ENCODE data around the gene CD22.
"Not testable (repeated sequence)": the region's sequence is repeated elsewhere in the genome, so short reads cannot be mapped to it uniquely, and the experiment has no call there.

CD22 gene

DNA sequence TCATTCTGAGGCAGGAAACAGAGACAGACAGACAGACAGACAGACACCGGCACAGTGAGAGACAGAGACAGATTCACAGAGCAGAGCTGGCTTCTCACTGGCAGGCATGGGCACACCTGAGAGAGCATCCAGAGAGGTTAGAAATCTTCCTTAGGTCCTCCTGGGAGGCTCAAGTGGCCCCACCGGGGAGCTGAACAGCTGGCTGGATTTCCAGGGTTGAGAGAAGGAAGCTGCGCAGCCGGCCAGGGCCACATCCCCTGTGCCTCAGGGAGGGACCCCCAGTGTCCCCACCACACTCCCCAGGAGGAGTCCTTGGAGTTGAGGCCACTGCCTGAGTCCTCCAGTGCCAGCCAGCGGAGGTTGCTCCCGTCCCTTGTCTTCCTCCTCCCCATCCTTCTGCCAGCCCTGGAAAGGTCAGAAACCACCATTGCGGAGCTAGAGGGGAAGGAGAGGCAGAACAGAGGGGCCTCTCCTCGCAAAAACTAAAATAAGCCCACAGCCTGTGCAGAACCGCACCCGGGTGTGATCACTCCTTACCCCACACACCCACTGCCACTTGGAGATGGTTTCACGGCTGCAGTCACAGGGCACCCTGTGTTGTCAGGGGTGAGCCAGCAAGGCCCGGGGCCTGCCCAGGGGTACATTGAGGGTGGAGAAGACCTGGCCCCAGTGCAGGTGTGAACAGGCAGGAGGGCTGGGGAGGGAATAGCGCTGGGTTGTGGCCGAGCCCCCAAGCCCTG is 33.4 kb downstream of the CD22 start:
- DNase-seq, result no peak

DNA sequence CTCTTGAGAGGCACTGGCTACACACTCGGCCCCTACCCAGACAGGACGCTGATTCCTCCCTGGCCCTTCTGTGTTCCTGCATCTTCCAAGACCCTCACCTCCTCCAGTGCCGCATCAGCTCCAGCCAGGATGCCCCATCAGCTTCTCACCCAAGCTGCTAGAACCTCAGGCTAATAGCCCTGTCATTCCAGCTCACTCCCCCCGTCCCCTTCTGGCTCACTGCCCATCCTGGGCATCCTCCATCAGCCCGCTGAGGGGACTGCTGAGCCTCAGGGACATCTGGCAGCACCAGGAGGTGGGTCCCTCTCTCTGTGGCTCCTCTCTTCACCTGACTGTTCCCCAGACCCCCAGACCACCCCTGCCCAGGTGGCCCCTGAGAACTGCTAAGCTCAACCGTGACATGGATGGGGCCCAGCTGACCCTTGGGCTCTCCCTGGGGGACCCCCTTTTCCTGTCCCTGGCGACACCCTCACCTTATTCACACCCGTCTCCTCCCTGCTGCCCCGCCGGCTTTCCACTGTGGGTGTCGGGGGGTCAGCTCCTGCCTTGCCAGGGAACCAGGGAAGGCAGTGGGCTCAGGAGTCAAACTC is 34.1 kb downstream of the CD22 start:
- DNase-seq, result no peak

DNA sequence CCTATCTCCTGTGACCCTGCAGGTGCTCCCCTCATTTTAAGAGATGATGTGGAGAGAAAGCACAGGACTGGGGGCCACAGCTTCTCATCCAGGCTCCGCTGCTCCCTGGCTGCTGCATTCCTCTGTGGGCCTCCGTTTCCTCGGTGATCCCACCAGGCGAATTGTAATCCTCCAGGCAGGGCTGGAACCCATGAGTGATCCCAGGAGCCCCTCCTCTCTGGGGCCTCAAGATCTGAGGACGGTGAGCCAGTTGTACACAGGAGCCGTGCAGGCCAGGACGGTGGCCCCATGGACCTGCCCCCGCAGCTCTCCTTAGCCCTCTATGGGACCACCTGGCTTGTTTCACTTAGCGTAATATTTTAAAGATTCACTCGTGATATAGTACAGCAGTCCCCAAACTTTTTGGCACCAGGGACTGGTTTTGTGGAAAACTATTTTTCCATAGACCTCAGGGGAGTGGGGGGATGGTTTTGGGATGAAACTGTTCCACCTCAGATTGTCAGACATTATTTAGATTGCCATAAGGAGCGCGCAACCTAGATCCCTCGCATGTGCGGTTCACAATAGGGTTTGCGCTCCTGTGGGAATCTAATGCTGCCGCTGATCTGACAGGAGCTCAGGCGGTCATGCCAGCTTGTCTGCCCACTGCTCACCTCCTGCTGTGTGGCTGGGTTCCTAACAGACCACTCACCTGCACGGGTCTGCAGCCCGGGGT is 34.9 kb downstream of the CD22 start:
- no peak for DNase-seq

DNA sequence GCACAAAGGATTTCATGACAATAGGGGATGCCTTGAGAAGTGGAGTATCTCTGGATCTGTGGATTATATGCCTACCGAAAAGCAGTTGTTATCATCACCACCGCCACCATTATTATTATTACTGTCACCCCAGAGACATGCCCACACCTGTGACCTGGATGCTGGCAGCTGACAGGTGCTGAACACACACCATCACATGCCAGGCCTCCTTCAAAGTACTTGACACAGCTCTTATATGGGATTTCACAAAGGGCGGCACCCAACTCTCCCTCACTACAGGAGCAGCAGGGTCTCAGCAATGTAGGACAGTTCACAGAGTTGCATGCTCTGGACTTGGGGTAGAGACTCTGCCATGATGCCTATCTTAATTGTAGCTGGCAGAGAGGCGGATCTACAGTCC is 36.3 kb downstream of the CD22 start:
- no peak for DNase-seq

DNA sequence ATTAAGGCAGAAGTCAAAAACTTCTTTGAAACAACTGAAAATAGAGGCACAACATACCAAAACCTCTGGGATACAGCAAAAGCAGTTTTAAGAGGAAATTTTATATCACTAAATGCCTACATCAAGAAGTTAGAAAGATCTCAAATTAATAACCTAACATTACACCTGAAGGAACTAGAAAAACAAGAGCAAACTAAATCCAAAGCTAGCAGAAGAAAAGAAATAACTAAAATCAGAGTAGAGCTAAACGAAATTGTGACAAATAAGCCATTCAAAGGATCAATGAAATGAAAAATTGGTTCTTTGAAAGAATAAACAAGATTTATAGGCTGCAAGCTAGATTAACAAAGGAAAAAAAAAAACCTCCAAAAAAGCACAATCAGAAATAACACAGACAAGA is 39.4 kb downstream of the CD22 start:
- no peak for DNase-seq

DNA sequence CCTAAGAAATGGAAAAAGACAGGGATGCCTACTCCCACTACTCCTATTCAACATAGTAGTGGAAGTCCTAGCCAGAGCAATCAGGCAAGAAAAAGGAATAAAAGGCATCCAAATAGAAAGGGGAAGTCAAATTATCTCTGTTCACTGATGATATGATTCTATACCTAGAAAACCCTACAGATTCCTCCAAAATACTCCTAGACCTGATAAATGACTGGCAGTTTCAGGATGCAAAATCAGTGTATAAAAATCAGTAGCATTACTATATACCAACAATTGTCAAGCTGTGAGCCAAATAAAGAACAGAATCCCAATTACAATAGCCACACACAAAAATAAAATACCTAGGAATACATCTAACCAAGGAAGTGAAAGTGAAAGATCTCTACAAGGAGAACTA is 40.5 kb downstream of the CD22 start:
- DNase-seq, result no peak

DNA sequence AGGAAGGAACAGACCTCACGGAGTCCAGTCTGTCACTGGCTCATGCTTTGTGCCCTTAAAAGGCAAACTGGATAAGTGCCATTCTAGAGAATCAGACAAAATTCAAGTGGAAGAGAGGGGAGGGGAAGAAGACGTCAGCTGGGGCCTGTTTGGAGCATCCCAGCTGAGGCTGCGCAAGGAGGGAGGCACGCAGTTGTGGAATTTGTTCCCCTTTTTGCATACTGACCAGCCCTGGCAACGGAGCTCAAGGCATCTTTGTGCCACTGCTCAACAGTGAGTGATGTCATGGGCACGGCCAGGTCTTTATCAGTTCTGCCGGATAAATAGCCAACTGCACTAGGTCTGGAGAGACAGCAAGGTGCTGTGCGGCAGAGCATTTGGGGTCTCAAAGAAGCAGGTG is 41.7 kb downstream of the CD22 start, which contains the start of gene GPR42:
GPR42 (plus strand) TSS at position 347 of the 400 bp plus-strand sequence. CDS start 292 bp downstream, outside the sequence.
- DNase-seq, result no peak

DNA sequence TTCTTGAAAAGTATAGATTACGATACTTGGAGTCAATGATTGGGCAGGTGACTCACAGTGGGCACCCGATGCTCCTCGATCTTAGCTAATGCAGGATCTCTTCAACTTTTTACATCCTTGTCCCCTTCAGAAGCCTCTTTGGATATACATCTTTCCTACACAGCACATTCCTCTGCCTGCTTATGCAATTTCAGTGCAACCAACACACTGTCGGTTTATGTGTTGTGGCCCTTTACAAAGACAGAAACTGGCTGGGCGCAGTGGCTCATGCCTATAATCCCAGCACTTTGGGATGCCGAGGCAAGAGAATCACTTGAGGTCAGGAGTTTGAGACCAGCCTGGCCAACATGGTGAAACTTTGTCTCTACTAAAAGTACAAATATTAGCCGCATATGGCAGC is 44.5 kb downstream of the CD22 start:
- no peak for DNase-seq

DNA sequence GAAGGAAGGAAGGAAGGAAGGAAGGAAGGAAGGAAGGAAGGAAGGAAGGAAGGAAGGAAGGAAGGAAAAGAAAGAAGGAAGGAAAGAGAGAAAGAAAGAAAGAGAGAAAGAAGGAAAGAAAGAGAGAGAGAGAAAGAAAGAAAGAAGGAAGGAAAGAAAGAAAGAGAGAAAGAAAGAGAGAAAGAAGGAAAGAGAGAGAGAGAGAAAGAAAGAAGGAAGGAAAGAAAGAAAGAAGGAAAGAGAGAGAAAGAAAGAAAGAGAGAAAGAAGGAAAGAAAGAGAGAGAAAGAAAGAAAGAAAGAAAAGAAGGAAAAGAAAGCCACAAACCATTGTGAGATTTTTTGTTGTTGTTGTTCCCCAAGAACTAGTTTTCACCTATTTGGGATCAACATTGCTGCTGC is 45.0 kb downstream of the CD22 start:
- DNase-seq, result not testable (repeated sequence)

DNA sequence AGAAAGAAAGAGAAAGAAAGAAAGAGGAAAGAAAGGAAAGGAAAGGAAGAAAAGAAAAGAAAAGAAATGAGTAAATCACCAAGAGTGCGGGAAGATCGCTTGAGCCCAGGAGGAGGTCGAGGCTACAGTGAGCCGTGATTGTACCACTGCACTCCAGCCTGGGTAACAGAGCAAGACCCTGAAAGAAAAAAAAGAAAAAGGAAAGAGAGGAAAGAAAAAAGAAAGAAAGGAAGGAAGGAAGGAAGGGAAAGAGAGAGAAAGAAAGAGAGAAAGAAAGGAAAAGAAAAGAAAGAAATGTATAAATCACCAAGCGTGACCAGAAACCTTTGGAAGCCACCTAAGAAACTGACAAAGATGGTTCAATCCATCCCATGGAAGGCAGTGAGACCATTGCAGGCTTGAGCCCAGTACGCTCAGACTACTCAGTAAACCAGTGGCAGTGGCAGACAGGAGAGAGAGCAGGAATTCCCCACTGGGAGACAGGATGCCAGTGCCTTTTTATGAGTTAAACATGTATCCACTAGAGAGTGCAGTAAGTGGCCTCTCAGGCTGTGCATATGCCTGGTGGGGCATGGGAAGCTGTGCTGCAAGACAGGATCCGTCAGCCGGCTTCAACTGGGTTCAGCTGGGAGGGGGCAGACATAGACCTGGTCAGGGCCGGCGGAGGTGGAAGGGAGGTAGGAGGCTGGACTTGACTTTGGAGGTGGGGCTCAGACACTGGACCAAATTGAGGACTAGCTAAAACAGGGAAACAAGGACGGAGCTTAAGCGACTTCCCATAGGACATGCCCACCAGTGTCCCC is 46.7 kb downstream of the CD22 start:
- no peak for DNase-seq

DNA sequence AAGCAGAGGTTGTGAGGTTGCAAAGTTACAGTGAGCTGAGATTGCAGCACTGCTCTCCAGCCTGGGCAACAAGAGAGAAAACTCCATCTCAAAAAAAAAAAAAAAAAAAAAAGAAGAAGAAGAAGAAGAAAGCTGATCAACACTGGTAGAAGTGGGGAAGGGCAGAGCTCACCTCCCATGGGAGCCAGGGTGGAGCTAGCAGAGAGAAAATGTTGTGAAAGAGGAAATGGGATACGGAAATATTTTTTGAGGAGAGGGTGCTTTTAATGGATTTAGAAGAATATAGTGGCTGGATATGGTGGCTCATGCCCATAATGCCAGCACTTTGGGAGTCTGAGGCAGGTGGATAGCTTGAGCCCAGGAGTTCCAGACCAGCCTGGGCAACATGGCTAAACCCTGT is 48.7 kb downstream of the CD22 start:
- no peak for DNase-seq

DNA sequence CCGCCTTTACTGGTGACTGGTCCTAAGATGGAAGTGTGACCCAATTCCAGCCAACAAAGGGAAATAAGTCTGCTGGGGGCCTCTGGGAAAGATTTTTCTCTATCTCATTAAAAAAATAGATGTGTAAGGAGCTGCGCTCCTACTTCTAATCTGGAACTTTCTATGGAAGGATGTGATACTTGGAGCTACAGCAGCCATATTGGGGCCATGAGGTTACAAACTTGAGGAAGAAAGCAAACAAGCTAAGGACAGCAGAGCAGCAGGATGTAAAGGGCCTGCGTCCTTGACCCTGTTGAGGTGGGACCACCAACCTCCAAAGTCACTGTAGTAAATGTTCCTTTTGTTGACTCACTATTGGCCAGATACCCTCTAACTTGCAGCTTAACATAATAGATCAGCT is 49.4 kb downstream of the CD22 start:
- no peak for DNase-seq

DNA sequence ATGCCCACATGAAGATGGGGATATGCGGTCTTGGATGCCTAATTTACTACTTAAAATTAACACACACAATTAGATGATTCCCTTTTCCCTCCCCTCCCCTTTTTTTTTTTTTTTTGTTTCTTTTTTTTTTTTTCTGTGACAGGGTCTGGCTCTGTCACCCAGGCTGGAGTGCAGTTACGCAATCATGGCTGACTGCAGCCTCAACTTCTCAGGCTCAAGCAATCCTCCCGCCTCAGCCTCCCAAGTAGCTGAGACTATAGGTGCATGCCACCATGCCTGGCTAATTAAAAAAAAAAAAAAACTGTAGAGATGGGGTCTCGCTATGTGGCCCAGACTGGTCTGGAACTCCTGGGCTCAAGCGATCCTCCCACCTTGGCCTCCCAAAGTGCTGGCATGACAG is 50.6 kb downstream of the CD22 start:
- DNase-seq, result not testable (repeated sequence)

DNA sequence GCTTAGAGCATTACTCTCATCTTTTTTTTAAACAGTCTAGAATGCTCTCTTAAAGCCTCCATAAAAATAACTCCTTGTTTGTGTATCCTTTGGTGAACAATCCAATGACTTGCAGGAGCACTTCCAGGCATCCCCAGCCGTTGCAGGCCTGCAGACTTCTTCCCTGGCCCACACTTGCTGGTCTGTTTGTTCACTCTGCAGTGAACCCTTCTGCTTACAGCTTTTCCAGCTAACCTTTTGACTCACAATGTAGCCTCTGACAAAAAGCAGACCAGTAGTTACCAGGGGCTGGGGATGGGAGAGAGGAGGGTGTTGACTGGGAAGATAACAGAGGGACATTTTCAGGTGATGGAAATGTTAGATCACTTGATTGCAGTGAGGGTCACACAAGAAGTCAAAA is 51.0 kb downstream of the CD22 start:
- DNase-seq, result no peak

DNA sequence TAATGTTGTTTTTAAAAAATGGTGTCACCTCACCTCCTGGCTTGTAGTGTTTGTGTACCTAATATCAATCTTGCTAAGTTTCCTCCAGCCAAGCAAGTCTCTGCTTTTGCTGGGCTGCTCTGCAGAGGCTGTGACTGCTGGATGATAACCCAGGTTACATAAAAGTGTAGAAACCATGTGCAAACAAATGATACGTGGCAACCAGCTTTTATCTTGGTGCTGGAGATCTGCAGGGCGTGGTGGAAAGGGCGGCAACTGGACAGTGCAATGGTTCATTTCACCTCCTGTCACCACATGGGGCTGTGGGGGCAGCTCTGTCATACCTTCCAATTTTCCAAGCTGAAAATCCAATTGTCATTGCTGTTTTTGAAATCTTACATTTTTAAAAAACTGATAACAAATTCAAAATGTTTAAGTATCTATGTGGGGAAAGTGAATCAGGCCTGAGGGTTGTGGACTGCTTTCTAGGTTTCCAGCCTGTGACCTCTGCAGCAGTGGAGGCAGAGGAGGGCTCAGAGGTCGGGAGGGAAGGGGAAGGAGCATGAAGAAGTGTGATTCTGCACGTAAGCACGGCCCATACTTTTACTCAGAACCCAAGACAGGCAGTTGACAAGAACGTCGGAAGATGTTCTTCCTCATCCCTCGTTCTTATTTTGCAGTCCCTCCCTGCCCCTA is 51.6 kb downstream of the CD22 start:
- no peak for DNase-seq

DNA sequence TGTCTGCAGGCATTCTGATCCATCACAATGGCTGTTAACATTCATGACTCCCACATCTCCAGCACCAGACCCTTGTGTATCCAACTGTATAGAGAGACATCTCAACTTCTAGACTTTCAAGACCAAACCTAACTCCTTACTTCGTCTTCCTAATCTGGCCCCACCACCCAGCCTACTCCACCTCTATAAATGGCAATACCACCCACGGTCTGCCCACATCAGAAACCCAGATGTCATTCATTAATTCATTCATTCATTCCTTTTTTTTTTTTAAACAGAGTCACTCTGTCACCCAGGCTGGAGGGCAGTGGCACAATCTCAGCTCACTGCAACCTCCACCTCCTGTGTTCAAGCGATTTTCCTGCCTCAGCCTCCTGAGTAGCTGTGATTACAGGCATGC is 52.3 kb downstream of the CD22 start:
- DNase-seq, result no peak

DNA sequence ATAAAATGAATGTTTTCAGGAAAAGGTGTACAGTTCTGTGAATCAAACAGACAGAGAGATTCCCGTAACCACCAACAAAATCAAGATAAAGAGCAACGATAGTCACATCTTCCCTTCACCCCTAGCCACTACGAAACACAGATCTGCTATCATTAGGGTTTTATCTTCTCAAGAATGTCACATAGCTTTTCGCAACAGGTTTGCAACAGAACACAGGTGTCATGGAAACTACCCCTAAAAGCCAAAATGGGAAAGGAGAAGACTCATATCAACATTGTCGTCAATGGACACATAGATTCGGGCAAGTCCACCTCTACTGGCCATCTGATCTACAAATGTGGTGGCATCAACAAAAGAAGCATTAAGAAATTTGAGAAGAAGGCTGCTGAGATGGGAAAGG is 52.9 kb downstream of the CD22 start:
- DNase-seq, result no peak

DNA sequence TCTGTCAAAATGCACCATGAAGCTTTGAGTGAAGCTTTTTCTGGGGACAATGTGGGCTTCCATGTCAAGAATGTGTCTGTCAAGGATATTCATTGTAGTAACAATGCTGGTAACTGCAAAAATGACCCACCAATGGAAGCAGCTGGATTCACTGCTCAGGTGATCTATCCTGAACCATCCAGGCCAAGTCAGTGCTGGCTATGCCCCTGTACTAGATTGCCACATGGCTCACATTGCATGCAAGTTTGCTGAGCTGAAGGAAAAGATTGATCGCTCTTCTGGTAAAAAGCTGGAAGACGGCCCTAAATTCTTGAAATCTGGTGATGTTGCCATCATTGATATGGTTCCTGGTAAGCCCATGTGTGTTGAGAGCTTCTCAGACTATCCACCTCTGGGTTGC is 54.5 kb downstream of the CD22 start:
- no peak for DNase-seq

DNA sequence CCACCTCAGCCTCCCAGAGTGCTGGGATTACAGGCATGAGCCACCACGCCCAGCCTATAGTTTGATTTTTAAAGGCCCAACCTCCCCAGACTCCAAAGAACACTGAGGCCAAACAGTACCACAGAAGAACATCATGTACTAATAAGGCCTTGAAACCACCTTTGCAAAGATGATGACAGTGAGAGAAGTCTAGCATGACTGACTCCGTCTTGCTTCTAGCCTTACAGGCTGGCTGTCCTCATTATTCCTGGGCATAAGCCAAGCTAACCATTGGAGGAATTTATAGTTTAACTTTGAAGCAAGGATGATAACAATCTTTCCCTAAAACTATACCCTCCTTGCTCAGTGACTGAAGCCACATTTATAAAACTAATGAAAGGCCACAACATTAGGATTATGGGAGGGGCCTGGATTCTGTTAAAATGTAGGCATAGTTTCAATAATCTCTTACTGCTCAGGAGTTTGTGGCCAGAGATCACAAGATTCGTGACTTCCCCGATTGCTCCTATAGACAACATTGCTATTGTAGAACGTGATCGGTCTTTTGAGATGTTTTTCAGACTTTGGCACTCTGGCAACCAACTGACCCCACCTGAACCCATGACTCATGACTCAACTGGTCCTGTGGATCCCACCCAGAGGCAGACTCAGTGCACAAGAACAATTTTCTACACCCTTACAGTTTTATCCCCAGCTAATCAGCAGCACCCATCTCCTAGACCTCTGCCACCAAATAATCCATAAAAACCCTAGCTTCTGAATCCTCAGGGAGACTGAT is 59.5 kb downstream of the CD22 start:
- DNase-seq, result no peak

DNA sequence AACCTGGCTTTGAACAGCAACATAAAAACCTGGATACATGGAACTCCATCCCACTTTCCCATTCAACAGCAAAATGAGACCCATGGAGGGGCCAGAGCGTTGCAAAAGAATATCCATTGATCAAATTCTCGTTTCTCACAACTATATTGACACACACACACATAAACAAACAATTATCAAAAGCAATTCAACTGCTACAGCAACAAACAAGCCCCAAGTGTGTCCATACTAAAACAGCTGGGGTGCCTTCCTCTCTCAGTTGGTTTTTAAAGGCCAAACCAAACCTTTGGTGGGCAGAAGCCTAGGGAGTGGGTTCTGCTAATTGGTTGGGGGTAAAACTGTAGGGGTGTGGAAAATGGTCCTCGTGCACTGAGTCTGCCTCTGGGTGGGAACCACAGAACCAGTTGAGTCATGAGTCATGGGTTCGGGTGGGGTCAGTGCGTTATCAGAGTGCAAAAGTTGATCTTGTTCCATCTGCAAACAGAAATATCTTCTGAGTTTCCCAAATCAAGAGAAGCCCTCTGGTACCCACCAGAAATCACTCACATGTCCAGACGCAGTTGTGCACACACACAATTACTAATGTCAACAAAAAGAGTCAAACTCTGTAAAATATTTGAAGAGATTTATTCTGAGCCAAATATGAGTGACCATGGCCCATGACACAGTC is 60.3 kb downstream of the CD22 start:
- no peak for DNase-seq
